NCI-H1105 (cell line): ENCODE data around the gene LXN.
A peak's percentile ranks its signal among the peaks of the same experiment; 100 is the strongest.
"Not testable (repeated sequence)": the region's sequence is repeated elsewhere in the genome, so short reads cannot be mapped to it uniquely, and the experiment has no call there.

Source experiments
- DNase-seq: peaks from one replicate; lab custom pipeline; 2025; lab: John Stamatoyannopoulos, UW

Gene LXN, protein sequence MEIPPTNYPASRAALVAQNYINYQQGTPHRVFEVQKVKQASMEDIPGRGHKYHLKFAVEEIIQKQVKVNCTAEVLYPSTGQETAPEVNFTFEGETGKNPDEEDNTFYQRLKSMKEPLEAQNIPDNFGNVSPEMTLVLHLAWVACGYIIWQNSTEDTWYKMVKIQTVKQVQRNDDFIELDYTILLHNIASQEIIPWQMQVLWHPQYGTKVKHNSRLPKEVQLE

GRCh38 chr3:158672215-158673176 lies at the start of gene LXN:
TSS of gene LXN (minus strand) at chr3:158672648. CDS start at chr3:158672478, 170 bp downstream.
- DNase-seq = peak; percentile 56

DNA sequence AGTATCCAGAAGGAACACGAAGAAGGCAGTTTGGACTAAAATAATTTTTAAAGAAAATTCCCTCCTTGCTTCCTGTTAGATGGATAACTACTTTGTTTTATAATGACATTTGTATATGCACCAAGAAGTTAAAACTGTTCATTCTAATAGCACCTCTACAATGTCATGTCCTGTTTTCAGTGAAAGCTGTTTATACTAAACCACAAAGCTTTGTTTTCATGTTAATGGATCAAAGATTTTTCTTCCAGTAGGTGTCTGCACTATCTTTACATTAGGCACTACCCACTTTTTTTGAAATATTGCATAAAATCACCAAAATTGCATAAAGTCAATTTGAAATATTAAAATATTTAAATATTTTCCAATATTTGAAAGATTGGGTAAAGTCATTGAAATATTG lies 49.7 kb upstream of the LXN start:
- DNase-seq = no peak

DNA sequence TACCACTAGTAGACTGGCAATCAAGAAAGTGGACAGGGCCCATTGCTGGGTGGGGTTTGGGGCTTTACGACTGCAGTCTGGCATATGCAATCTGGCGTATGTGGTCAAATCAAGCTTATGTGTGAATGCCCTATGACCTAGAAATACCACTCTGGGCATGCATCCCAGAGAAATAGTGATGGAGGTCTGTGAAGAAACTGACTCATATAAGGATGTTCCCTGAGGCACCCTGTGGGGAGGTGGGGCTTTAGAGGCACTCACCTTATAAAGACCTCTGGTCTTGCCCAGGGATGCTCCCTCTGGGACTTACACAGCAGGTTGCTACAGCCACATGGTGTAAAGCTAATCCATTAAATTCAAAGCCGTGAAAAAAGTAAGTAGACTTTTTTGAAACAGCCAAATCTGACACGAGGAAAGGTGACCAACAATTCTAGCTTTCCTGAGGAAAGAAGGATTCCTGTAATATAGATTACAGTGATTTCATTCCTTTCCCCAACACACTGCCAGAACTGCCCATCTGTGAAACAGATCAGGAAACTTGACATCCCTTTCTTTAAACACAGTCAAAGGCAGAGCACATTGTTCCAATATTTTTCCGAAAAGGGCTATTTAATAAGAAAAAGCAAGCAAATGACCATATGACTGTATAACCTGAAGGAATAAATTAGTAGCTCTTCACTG lies 46.2 kb upstream of the LXN start:
- no peak for DNase-seq

GRCh38 chr3:158717576-158717975 lies 45.1 kb upstream of the LXN start:
- DNase-seq = no peak

GRCh38 chr3:158713094-158713499 lies 40.6 kb upstream of the LXN start:
- no peak for DNase-seq

- DNase-seq = no peak
Observed at GRCh38 chr3:158712443-158712842, 40.0 kb upstream of the LXN start.

DNA sequence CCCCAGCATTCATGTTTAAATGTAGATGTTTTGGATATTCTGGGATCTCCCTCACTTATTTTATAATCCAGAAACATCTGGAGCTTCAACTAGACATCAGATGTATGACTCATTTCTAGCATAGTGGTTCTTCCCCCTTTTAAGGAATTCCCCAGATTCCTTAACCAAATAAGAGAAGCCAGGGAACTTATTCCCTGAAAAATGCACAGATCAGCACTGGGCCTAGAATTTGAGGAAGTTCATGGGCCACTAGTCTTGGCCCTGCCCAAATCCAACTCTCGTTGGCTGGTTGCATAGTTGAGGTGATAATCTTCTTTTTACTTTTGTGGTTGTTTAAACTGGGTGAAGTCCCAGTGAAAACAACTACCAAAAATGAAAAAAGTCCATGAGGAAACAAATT lies 39.4 kb upstream of the LXN start:
- no peak for DNase-seq

GRCh38 chr3:158710601-158711000 lies 38.2 kb upstream of the LXN start:
- DNase-seq = no peak

- no peak for DNase-seq
Observed at GRCh38 chr3:158709666-158710083, 37.2 kb upstream of the LXN start.

DNA sequence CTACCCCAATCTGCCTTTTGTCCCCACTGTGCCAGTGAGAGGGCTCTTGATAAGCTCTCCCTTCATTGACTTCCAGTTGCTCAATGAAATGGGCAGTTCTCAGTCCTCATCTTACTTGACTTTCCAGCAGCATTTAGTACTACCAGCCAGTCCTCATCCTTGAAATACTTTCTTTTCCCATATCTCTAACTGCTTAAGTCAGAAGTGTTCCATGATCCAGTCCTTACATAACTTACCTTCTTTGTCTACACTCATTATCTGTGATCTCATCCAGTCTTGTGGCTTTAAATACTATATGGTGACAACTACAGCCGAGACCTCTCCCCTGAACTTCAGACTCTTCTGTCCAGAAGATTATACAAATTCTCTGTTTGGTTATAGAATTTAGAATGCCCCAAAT lies 31.1 kb upstream of the LXN start:
- DNase-seq = no peak

DNA sequence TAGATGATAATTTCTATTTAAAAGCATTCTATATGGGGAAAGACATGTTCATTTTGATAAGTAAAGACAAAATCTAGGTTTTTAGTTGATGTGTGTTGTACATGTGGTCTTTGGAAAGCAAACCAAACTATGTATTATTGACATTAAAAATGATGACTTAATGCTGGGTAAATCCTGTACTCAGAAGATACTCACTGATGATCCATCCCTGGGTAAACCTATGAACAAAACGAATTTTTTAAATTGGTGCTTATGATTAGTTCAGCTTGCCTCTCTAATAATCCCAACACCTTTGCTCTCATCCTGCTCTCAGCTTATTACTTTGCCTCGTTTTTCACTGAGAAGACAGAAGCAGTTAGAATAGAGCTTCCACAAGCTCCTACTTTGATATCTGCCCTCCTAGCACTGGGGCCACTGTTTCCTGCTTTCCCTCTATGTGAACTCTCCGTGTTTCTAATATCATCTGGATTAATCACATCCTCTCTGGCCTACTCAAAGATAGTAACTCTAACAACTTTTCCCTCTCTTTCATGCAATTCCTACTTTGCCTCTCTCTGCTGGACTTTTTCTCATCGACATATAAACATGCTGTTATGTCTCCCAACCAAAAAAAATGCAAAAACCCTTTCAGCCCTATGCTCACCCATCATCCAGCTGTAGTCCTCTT lies 30.5 kb upstream of the LXN start:
- DNase-seq = no peak

DNA sequence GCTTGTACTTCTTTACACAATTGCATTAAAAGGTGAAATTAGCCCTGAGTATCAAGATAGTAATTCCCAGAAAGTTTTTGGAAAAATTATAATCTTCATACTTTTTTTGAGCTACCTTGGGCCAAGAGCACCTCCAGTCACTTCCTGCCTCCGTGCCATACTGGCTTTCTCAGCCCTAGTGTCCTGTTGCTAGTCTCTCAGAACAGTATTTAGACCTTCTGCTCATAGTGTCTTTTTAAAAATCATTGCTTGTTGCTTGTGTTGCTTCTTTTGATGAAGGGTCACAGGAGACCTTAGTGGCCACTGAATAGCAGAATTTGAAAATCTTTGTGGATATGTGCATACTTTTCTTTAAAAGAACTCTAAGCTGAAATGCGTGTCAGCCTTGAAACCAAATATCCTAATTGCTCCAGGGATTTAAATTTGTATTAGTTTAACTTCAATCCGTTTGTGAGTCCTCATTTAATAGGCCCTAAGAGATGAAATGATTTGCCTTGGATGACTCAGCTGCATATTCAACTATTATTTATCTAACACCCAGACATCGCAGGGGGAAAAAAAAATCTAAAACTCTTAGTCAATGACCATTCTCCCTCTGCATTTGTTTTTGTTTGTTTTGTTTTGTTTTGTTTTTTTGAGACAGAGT lies 29.1 kb upstream of the LXN start:
- DNase-seq = no peak

- peak; percentile 59 for DNase-seq
Observed at GRCh38 chr3:158700559-158700958, 28.1 kb upstream of the LXN start.

- no peak for DNase-seq
Observed at GRCh38 chr3:158696618-158697017, 24.2 kb upstream of the LXN start.

- not testable (repeated sequence) for DNase-seq
Observed at GRCh38 chr3:158693866-158694456, 21.5 kb upstream of the LXN start.

DNA sequence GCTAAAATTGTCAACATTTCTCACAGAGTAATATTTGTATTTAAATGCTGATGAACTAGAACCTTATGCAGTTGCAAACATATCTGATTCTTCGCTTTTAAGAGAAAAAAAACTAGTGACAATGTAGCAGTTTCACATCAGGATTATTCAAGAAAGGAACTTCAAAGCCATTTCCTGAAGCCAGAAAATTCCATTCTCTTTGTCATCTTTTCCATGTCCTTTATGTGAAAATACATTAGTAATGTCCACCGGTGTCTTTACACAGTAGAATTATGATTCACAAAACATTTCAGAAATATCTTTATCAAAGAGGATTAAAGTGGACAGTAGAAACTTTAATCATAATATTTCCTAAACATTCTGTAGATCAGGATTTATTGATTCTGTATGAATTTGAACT lies 12.7 kb upstream of the LXN start:
- no peak for DNase-seq

GRCh38 chr3:158683230-158683962 lies 10.9 kb upstream of the LXN start:
- DNase-seq = no peak

DNA sequence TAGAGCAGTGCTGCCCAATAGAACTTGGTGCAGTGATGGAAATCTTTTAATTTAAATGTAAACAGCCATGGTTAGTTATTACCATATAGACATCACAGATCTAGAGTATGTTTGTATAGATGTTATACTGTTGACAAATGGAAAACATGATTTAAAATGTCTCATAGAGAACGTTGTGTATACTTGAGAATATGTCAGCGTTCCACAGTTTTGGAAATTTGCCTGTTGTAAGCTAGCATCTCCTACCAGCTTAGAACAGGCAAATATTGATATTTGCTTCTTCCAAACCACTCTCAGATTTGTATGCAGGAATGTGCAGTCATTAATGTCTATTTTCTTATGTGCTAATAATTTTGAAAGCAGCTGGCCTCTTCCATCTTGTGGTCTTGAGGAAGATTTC lies 8.4 kb upstream of the LXN start:
- no peak for DNase-seq

- no peak for DNase-seq
Observed at GRCh38 chr3:158679547-158680000, 7.1 kb upstream of the LXN start.

DNA sequence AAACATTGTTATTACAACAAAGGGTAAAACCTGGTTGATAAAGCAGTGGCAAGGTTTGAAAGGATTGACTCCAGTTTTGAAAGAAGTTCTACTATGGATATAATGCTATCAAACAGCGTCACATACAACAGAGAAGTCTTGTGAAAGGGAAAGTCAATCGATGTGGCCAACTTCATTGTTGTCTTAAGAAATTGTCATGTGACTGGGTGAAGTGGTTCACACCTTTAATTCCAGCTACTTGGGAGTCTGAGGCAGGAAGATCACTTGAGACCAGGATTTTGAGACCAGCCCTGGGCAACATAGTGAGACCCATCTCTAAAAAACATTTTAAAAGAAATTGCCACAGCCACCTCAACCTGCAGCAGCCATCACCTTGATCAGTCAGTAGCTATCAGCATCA lies 6.2 kb upstream of the LXN start:
- no peak for DNase-seq

- no peak for DNase-seq
Observed at GRCh38 chr3:158671821-158672214, 630 bp downstream of the LXN start.
